HG03064 (cell line): ENCODE data around the gene UGT1A6.

ENCODE experiments used
- ATAC-seq: cut with Tn5 transposase; IDR thresholded peaks from one replicate; pipeline ENCODE4 v1.9.1; 2021; ENCODE audit warnings: low read depth; ENCODE audit not compliant: unreplicated experiment

The UGT1A6 gene

DNA sequence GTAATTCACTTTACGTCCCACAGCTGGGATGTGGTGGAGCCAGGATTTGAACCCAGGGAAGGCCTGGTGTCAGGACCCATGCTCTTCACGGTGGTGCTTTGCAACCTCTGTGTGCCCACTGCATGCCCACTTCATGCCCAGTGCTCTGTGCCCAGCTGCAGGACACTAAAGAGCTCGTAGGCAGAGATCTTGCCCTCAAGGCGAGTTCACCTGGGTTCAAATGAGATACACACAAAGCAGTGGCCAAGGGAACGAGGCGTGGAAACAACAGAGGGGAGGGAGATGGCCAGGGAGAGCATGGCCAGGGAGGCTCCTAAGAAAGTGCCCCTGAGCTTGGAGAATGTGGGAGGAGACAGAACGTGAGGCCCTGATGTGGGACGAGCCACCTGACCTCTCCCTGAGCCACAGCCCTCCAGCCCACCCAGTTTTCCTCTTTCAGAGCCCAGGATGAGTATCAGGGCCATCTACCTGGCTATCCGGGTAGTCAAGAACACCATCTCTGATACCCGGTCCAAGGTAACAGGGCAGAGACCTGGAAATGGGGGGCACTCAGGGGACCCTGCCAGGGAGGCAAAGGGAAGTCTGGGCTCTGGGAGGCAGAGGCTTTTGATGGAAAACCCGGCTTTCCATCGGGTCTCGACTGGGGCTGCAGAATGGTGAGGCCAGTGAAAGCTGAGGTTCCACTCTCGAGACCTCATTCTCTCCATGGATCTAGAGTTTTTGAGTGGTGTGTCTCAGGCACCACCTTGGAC lies 105.8 kb downstream of the UGT1A6 start:
- no peak for ATAC-seq

DNA sequence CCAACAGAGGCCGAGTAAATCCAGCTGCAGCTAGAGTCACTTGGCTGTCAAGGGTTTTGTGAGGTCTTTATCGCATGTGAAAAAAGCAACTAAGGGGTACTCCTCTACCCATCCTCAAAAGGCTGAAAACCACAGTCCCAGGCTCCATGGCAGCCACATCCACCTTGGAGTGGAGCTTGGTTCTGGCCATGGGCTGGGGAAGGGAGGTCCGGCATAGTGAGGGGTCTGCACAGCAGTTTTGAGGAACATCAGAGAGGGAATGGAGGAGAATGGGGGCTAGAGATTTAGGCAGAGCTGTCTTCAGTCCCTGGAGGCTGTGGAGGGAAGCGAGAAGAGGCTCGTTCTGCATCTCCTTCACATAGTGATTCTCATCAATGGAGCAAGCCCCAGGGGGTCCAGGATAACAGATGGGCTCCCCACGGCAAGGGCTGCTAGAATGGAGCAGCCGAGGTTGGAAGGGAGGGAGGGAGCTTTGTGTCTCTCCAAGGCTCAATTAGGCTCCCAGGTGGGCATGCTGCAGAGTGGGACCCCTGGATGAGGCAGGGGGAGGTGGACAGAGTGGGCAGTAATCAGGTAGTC lies 106.5 kb downstream of the UGT1A6 start:
- ATAC-seq = no peak

DNA sequence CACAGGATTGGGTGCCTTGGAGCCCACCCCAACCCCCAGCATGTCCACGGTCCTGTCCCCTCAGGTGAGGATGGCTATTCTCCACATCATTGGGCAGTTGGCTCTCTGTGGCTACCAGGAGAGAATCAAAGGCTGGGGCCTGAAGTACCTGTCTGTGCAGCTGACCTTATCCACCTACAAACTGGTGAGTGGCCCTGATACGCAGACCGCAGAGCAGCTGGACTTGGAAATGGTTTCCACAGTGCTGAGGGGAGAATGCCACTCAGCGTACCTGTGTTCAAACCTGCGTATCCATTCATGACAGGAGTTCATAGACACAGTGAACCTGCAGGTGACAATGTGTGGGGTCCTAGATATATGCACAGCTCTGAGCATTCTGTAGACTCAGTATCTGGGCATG lies 107.0 kb downstream of the UGT1A6 start:
- no peak for ATAC-seq

DNA sequence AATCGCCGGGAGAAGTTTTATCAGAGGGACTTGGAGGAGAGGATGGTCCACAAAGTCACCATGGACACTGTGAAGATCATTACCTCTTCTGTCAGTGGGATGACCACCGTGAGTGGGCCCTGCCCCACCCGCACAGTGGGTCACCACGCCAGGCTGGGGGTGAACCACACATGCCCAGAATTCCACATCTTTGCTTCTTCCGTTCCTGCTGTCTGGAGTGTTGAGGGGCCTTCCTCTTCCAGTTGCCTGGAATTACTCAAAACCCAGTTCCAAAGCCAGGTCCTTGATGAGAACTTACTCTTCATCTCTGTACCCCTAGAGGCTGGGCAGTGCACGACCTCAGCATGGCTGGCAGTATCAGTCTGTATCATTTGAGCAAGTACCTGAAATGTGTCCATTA lies 107.5 kb downstream of the UGT1A6 start:
- no peak for ATAC-seq

DNA sequence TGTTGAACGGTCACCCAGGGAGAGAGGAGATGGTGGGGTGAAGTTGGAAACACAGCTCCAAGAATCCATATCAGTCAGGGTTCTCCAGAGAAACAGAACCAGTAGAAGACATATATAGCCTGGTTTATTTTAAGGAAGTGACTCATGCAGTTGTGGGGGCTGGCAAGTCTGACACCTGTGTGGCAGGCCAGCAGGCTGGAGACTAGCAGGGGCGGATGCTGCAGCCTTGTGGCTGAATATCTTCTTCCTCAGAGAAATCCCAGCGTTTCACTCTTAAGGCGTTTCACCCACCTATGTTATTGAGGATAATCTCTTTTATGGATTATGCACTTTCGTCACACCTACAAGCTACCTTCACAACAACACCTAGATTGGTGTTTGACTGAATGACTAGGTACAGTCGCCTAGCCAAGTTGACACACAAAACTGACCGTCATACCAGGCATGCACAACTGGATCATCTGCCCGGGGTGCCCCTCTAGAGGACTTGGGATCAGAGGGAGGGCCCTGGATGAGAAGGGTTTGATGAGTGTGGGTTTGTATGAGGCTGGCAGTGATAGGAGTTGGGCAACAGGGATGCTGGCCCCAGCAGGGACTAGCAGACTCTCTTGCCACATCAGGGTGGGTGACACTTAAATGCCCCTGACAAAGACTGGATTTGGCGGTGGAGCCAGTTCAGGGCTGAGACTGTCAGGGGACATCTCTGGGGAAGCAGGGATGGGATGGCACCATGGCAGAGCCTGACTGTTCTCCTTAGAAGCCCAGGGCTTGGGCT lies 108.9 kb downstream of the UGT1A6 start:
- ATAC-seq = no peak

DNA sequence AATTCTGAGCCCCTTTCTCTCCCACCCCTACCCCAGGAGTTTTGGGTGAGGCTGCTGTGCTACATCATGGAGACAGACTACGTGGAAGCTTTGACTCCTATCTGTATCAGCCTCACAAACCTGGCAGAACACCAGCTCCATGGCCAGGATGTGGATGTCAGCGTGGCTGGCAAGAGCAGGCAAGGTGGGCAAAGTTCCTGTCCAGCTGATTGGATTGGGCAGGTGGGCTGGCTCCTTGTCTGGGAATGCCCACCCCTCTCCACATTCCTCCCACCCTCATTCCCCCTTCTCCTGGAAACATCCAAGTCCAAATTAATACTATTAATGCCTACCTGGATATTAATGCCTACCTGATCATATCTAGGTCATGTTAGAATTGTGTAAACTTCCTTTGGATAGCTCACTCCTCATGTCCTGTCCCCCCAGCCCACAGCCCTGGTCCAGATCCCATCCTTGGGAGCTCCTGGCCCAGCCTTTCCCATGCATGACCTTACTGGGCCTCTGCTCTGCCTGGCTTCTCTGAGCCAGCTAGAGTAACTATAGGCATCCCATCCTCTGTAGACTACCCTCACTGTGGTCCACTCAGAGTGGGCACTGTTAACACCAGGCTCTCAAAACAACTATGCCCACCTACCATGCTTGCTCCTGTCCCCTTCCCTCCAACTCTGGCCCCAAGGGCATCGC lies 109.6 kb downstream of the UGT1A6 start:
- ATAC-seq = no peak

DNA sequence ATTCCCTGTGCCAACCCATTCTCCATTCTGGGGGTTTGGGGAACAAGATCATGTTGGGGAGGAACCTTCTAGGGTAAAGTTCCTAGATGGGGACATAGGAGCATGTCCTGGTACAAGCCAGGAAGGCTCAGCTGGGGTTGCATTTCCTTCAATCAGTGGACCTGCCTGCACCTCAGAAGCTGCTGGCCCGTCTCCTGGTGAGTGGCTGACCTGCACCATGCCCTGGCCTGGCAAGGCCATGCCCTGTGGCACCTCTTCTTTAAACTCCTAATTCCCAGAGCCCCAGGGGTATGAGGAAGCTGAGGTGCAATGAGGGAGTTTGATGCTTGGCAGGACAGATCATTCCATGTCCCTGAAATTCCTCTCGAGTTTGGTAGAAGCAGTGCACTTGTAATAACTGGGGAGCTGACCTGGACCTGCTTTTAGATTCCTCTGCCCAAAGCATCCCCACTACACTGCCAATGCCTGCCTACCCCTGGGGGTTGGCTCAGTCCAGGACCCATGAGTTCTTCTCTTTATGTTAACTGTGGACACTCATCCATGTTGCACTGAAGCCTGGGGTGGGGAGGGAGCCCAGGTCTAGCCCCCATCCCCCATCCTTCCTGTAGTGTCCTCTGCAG lies 110.7 kb downstream of the UGT1A6 start:
- ATAC-seq = no peak

DNA sequence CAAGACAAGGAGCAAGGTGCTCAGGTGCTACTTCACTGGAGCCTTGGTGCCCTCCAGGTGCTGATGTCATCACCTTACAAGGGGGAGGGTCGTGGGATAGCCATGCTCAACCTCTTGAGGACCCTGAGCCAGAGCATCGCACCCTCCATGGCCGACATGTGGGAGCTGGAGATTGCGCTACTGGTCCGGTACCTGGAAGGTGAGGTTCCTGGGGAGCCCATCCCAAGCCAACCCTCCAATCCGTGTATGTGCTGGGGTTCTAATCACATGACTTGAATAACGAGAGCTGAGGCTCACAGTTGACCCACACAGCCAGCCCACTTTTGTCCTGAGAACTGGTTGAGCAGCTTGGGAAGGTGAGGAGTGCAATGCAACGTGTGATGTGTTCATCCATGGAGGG lies 111.3 kb downstream of the UGT1A6 start:
- ATAC-seq = no peak

DNA sequence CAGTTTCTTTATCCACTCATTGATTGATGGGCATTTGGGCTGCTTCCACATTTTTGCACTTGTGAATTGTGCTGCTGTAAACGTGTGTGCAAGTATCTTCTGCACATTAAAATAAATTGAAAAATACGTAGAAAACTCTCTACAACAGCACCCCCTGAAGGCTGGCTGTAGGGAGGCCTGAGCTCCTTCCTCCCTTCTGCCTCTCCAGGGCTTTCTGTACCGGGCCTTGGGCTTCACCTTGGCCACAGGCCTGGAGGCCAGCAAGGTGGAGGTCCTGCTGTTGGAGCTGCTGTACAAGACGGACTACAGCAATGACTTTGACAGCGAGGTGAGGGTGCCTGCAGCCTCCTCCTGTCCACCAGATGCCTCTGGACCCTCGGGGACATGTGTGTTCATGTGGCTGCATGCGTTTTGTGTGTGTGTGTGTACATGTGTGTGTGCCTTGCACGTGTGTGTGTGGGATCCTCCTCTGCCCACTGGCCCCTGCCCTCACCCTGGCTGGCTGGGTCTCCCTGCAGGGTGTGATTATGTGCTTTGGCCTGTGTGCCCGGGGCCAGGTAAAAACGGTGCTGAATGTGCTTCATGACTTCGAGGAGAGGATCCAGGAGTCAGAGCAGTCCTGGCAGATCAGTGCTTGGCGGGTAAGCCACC lies 114.7 kb downstream of the UGT1A6 start:
- no peak for ATAC-seq

DNA sequence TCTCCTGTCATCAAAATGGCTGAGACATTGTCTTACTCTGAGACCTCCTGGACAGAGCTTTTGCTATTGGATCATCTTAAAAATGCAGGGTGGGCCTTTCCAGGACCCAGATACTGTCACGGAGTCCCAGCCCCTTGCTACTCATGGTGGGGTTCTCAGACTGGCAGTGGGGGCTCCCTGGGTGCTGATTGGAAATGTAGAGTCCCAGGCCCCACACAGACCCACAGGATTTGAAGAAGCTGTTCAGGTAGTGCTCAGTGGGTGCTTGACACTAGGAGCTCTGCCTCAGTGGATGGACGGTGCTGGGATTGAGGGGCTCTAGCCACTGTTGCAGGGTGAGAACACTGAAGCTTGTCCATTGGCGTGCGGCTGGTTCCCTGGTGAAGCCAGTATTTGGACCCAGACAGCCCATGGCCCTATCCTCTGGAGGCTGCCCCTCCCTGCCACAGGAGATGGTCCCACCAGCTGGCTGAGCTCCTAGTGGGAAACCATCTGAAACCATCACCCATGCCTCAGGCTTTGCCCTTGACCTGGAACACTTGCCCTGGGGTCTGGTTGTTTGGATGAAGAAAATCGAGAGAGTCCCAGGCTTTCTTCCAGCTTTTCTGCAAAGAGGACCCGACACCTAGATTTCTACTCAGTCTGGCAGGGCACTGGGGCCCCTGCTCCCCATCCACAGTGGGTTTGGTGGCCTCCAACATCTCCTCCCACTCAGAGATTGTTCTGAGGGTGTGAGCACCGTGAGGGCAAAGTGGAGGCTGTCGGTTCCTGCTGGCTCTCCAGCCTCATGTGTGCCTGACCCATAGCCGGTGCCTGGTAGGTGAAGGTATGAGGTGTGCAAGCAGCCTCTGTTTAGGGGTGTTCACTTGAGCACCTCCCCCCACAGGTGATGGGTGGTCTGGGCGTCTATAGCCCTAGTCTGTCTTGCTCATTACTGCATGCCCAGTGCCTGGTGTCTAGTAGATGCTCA lies 115.6 kb downstream of the UGT1A6 start:
- ATAC-seq = no peak

DNA sequence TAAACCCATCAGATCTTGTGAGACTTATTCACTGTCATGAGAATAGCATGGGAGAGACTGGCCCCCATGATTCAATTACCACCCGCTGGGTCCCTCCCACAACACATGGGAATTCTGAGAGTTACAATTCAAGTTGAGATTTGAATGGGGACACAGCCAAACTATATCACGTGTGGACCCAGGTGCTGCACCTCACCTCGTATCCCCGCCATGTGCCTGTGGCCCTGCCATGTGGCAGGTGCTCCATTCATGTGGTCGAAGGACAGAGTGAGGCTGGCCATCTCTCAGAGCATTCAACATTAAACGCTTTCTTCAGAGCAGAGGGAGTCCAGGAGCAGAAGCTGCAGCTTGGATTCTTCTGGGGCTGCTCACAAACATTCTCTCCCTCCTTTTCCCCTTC lies 117.7 kb downstream of the UGT1A6 start:
- ATAC-seq = no peak

DNA sequence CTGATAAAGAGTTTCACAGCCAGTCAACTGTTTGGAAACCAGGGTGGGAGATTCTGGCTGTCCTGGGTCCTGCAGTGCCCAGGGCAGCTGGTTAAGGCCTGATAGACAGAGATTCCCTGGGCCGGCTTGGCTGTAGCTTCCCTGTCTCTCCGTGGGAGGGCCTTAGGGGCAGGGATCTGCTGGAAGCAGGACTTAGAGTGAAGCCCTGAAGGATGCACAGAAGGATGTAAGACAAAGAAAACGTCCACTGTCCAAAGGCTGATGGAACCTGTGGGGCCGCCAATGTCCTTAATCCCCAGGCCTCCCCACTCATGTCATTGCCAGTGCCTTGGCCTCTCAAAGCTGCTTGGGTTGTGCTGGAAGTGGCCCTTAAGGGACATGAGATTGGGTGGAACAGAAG lies 118.4 kb downstream of the UGT1A6 start:
- no peak for ATAC-seq

DNA sequence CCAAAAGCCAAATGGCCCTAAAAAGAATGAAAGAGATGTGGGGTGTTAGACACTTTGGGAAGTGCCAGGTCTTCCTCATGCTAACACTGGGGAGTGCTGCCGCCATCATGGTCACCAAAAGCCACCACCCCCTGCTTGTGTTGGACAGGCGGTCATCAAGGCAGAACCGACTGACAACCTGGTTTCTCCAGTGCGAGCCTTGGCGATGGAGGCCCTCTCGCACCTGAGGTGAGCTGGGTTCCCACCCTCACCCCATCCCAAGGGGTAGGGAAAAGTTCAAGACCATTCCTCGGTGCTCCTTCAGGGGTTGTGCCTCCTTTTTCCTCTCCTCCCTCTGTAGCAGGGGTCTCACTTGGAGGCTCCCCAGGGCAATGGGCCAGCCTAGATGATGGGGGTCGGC lies 119.0 kb downstream of the UGT1A6 start:
- no peak for ATAC-seq

DNA sequence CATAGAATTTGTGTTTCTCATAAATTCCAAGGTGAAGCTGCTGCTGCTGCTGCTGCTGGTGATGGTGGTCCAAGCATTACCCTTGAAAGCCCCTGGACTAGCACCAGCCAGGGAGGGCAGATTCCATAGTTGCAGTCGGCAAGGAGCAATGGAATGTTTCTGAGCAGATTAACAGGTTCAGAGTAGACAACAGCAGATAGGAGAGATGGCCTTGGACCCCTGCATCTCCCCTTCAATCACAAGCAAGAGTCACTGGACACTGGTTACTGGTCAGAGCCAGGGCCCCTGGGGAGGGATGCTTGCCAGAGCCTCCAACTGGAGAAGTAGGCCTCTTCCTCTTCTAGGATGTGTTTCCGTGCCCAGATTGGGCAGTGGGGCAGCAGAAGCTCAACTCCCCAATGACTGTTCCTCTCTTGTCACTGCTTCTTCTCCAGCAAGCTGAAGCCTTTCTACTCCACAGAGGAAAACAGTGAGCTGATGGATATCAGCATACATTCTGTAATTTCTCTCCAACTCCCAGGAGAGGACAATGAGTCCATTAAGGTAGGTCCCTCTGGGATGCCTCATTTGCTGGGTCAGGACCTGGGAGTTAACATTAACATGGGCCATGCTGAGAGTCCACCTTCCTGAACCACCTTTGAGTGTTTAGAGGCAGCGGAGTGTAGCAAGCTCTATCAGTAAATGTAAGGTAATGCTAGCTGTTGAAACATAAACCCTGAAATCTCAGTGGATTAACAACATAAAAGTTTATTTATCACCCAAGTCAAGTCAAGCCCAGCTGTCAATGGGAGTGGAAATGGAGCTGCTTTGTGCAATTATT lies 120.8 kb downstream of the UGT1A6 start:
- no peak for ATAC-seq

DNA sequence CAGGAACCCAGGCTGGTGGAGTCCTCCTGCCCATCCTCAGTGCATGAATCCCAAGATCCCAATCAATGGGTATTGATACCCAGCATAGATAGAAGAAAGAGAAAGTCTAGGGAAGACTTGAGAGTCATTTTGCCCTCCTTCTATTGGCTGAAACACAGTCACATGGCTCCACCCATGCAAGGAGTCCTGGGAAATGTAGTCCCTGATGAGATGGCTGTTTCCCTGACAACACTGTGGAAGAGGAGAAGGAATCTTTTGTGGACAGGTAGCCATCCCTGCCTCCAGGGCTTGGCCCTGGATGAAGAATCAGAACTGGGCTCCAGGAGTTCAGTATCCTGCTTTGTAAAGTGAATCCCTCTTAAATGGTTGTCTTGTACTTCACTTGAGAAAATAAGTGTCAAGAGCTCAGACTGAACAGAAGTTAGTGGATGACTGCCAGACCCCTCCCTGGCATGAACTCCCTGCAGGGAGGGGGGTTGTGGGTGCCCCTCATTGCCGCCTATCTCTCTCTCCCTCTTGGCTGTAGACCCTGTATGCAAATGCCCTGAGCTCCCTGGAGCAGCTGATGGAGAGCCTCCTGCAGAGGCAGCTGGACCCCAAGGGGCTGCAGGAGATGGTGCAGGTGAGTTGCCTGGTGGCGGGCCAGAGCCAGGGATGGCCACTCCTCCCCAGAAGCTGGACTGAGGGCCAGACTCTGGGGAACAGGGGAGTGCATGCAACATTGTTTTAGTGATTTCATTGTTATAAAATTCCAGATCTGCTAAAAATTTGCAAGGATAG lies 121.6 kb downstream of the UGT1A6 start:
- ATAC-seq = no peak

DNA sequence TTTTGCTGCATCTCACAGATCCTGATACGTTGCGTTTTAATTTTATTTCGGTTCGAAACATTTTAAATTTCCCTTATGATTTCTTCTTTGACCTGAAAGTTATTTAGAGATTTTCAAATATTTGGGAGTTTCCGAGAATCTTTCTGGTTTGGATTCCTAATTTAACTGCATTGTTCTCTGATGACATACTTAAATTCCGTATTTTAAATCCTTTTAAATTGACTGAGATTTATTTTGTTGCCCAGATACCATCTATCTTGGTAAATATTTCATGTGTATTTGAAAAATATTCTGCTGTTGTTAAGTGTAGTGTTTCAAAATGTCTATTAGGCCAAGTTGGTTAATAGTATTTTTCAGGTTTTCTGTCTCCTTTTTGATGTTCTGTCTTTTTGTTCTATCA lies 123.2 kb downstream of the UGT1A6 start:
- ATAC-seq = no peak

DNA sequence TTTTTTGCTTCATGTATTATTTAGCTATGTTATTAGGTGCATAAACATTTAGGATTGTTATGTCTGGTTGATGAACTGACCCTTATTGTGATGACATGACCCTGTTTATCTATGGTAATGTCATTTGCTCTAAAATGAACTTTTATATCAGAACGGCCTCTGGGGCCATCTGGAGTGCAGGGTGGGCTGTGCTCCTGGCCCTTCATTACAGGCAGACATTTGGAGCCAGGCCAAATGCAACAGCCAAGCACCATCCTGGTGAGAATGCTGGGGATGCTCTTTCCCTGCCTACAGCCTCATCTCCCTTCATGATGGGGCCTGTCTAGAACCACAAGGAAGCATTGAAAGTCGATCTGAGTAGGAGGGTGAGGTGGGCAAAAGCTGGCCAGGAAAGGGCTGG lies 123.6 kb downstream of the UGT1A6 start:
- no peak for ATAC-seq

DNA sequence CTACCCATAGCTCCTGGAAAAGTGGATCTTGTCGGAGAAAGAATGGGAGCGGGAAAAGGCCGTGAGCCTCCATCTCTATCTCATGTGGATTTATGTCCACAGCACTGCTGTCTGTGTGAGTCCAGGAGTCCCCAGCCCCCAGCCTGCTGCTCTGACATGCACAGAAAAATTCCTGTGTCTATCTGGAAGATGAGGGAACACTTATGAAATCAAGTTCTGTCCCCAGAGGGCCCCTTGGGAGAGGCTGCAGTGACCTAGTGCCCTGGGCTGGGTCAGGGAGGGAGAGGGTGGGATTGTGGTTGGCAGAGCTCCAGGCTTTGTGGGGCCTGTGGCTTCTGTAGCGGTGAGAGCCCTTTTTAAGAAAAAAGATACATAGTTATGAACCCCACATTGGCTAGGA lies 124.1 kb downstream of the UGT1A6 start:
- ATAC-seq = no peak
